Uterus (tissue), 2 donors: ENCODE measurements around the gene CD2BP2.
"Not testable (repeated sequence)": the region's sequence is repeated elsewhere in the genome, so short reads cannot be mapped to it uniquely, and the experiment has no call there.

Experiments
- CTCF ChIP-seq, 4 experiments: fragments of 200-600 bp in 2 of 4; fragments of 450-650 bp in 2 of 4; sonication (generic) in 2 of 4; IDR thresholded peaks; one replicate each; pipeline ENCODE4 v1.5.1; 2016 to 2019; ENCODE audit warnings: antibody characterized with exemption in 4 of 4, mild to moderate bottlenecking in 2 of 4, moderate library complexity in 1 of 4
- POLR2A ChIP-seq, 2 donors: fragments of 450-650 bp; IDR thresholded peaks; one replicate each; pipeline ENCODE4 v1.6.1; 2016; ENCODE audit warnings: antibody characterized with exemption in 2 of 2, mild to moderate bottlenecking in 1 of 2, moderate library complexity in 1 of 2

GRCh38 chr16:30343491-30343820 lies 11.7 kb downstream of the CD2BP2 start:
- TF ChIP-seq CTCF, POLR2A (IDR thresholded peaks at IDR 0.05): not testable (repeated sequence)
